ENCODE data around the gene SLC37A1. TPM values are rescaled to one million over a fixed set of nuclear protein-coding genes. Genes with fewer than 3 reads are reported as not detected.

The SLC37A1 gene
- total and polyA plus RNA-seq, 2 donors from 2014 or later, result 3.4 to 21.8 TPM

DNA sequence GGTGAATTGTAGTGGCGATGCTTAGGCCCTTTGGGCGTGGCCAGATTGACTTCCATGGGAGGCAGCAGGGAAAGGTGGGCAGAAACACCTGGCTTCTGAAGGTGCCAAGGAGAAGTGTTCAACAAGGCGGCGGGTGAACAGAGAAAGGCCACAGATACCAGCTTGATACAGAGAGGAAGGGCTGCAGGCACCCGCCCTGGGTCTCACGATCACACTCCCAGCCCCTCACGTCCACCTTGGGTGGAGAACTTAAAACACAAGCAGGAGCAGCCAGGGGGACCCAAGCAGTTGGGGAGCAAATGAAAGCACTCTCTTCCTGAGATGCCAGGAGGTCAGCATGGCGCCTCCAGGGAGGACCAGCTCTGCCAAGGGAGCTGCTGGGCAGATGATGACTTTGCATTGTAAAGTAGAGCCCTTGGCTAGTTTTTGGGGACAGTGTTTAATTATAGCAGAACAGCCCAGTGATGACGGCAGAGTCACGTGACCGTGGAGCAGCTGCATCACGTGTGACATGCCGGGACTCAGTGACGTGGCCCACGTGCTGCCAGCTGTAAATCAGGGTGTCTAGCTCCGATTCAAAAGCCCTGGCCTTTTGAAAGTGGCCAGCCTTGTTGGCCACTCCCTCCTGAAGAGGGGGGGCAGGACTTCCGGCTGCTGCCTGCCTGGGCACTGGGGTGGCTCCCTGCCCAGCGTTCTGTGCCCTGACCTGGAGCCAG is 19.0 kb downstream of the SLC37A1 start:
- intact Hi-C loops (cut with DNase I), result no loop called here
- DNase-seq, result peak in 4 of 5 donors; percentile 37 to 94 (median 50)
- Histone ChIP-seq H3K36me3 (ENCODE audit: control insufficient read depth in 2 of 3, insufficient read depth in 3 of 3, low read length in 3 of 3) (no peaks in the 10 kb centered on the region), H3K27me3 (ENCODE audit: control insufficient read depth, insufficient read depth, low read length) (no peaks in the 10 kb centered on the region), H3K27ac (ENCODE audit: low read depth in 2 of 2, low read length in 2 of 2) (no peak overlapping the region), H3K4me3 (ENCODE audit: low read length in 3 of 3) (no peak overlapping the region), H3K4me1 (ENCODE audit: control insufficient read depth in 2 of 3, insufficient read depth in 2 of 3, low read depth in 1 of 3, low read length in 3 of 3) (peaks cover 0 to 24% (median 13%) of the 10 kb centered on the region in 3 donors), H3K9me3 (ENCODE audit: control insufficient read depth in 2 of 3, insufficient read depth in 1 of 3, low read length in 3 of 3) (no peaks in the 10 kb centered on the region), H3K9ac (ENCODE audit: low read length in 3 of 3) (peak overlapping the region in 1 of 3 donors; percentile 4)
- TF ChIP-seq CTCF (IDR thresholded peaks at IDR 0.05; ENCODE audit: borderline replicate concordance, extremely low read depth, insufficient read depth), result no peak
- FAIRE-seq, result no peak

GRCh38 chr21:42533306-42533962 is 19.8 kb downstream of the SLC37A1 start:
- no peak overlapping the region for H3K9ac ChIP-seq (ENCODE audit: low read length in 3 of 3)
- no peak overlapping the region for H3K4me3 ChIP-seq (ENCODE audit: low read length in 3 of 3)
- no peak for FAIRE-seq
- peak in 2 of 5 donors; percentile 33 to 51 for DNase-seq
- H3K9me3 ChIP-seq (ENCODE audit: control insufficient read depth in 2 of 3, insufficient read depth in 1 of 3, low read length in 3 of 3), result no peaks in the 10 kb centered on the region
- no peak for TF ChIP-seq CTCF (IDR thresholded peaks at IDR 0.05; ENCODE audit: borderline replicate concordance, extremely low read depth, insufficient read depth)
- H3K4me1 ChIP-seq (ENCODE audit: control insufficient read depth in 2 of 3, insufficient read depth in 2 of 3, low read depth in 1 of 3, low read length in 3 of 3), result peaks cover 0 to 21% (median 9%) of the 10 kb centered on the region in 3 donors
- H3K27me3 ChIP-seq (ENCODE audit: control insufficient read depth, insufficient read depth, low read length), result no peaks in the 10 kb centered on the region
- H3K36me3 ChIP-seq (ENCODE audit: control insufficient read depth in 2 of 3, insufficient read depth in 3 of 3, low read length in 3 of 3), result no peaks in the 10 kb centered on the region
- peak overlapping the region in 1 of 2 donors; percentile 20 for H3K27ac ChIP-seq (ENCODE audit: low read depth in 2 of 2, low read length in 2 of 2)
- intact Hi-C loops (cut with DNase I), result no loop called here

DNA sequence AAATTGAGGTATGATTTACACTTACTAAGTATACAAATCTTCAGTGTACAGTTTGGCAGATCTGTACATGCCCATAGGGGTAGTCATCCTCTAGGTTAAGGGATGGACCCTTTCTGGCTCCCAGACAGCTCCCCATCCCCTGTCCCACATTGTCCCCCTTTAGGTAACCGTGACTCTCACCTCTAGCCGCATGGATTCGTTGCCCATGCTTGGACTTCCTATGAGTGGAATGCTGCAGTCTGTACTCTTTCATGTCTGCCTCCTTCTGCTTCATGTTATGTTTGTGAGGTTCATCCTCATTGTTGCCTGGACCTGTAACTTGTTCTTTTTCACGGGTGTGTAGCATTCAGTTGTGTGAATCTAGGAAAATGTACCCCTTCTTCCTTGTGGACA is 20.3 kb downstream of the SLC37A1 start:
- H3K27ac ChIP-seq (ENCODE audit: low read depth in 2 of 2, low read length in 2 of 2), result no peak overlapping the region
- H3K27me3 ChIP-seq (ENCODE audit: control insufficient read depth, insufficient read depth, low read length), result no peaks in the 10 kb centered on the region
- peak in 1 of 5 donors; percentile 24 for DNase-seq
- intact Hi-C loops (cut with DNase I), result no loop called here
- no peak overlapping the region for H3K9ac ChIP-seq (ENCODE audit: low read length in 3 of 3)
- H3K36me3 ChIP-seq (ENCODE audit: control insufficient read depth in 2 of 3, insufficient read depth in 3 of 3, low read length in 3 of 3), result no peaks in the 10 kb centered on the region
- TF ChIP-seq CTCF (IDR thresholded peaks at IDR 0.05; ENCODE audit: borderline replicate concordance, extremely low read depth, insufficient read depth), result no peak
- H3K4me1 ChIP-seq (ENCODE audit: control insufficient read depth in 2 of 3, insufficient read depth in 2 of 3, low read depth in 1 of 3, low read length in 3 of 3), result peaks cover 0 to 21% (median 9%) of the 10 kb centered on the region in 3 donors
- H3K9me3 ChIP-seq (ENCODE audit: control insufficient read depth in 2 of 3, insufficient read depth in 1 of 3, low read length in 3 of 3), result no peaks in the 10 kb centered on the region
- no peak overlapping the region for H3K4me3 ChIP-seq (ENCODE audit: low read length in 3 of 3)
- FAIRE-seq, result no peak

Measured in kidney (tissue), 14 donors.